ENCODE data around the gene PHACTR1.

DNA sequence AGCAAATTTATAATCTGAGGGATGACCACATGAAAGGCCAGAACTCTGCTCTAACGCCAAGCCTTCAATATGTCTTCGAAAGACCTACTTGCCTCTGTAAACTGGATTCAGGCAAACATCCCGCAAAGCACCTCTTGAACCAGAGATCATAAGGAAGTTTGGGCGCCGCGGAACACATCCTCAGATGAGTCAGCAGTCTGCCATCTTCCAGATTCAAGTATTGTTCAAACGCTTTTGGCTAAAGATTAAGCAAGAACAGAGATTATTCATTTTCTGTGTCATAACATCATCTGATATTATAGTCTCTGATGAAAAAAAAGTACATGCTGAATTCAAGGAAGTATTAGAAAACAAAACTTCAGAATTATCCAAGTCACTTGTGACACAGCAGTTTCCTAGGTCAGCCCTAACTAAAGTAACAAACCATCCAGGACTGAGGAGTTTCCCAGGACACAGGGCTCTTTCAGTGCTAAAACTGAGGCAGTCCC, 591.0 kb downstream of the PHACTR1 start:
- TF ChIP-seq, protein P1, sequence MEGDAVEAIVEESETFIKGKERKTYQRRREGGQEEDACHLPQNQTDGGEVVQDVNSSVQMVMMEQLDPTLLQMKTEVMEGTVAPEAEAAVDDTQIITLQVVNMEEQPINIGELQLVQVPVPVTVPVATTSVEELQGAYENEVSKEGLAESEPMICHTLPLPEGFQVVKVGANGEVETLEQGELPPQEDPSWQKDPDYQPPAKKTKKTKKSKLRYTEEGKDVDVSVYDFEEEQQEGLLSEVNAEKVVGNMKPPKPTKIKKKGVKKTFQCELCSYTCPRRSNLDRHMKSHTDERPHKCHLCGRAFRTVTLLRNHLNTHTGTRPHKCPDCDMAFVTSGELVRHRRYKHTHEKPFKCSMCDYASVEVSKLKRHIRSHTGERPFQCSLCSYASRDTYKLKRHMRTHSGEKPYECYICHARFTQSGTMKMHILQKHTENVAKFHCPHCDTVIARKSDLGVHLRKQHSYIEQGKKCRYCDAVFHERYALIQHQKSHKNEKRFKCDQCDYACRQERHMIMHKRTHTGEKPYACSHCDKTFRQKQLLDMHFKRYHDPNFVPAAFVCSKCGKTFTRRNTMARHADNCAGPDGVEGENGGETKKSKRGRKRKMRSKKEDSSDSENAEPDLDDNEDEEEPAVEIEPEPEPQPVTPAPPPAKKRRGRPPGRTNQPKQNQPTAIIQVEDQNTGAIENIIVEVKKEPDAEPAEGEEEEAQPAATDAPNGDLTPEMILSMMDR (IDR thresholded peaks at IDR 0.05), result no peak
- no peak for TF ChIP-seq TP53 (CRISPR knock-in tag; IDR thresholded peaks at IDR 0.05)
- no peak for TF ChIP-seq MLX (CRISPR knock-in tag; IDR thresholded peaks at IDR 0.05)
- no peak for TF ChIP-seq ATF2 (CRISPR knock-in tag; IDR thresholded peaks at IDR 0.05; ENCODE audit: borderline replicate concordance, low read depth)
- TF ChIP-seq, protein P2, sequence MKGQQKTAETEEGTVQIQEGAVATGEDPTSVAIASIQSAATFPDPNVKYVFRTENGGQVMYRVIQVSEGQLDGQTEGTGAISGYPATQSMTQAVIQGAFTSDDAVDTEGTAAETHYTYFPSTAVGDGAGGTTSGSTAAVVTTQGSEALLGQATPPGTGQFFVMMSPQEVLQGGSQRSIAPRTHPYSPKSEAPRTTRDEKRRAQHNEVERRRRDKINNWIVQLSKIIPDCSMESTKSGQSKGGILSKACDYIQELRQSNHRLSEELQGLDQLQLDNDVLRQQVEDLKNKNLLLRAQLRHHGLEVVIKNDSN (CRISPR knock-in tag; IDR thresholded peaks at IDR 0.05), result no peak
- TF ChIP-seq, protein P3, sequence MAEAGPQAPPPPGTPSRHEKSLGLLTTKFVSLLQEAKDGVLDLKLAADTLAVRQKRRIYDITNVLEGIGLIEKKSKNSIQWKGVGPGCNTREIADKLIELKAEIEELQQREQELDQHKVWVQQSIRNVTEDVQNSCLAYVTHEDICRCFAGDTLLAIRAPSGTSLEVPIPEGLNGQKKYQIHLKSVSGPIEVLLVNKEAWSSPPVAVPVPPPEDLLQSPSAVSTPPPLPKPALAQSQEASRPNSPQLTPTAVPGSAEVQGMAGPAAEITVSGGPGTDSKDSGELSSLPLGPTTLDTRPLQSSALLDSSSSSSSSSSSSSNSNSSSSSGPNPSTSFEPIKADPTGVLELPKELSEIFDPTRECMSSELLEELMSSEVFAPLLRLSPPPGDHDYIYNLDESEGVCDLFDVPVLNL (CRISPR knock-in tag; IDR thresholded peaks at IDR 0.05; ENCODE audit: borderline replicate concordance, low read depth), result no peak
- TF ChIP-seq, protein P4, sequence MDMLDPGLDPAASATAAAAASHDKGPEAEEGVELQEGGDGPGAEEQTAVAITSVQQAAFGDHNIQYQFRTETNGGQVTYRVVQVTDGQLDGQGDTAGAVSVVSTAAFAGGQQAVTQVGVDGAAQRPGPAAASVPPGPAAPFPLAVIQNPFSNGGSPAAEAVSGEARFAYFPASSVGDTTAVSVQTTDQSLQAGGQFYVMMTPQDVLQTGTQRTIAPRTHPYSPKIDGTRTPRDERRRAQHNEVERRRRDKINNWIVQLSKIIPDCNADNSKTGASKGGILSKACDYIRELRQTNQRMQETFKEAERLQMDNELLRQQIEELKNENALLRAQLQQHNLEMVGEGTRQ (CRISPR knock-in tag; IDR thresholded peaks at IDR 0.05), result no peak
- no peak for TF ChIP-seq AFF4 (CRISPR knock-in tag; IDR thresholded peaks at IDR 0.05; ENCODE audit: borderline replicate concordance)
- TF ChIP-seq ARID4B (CRISPR knock-in tag; IDR thresholded peaks at IDR 0.05; ENCODE audit: borderline replicate concordance), result no peak
- no peak for TF ChIP-seq FOXJ3 (CRISPR knock-in tag; IDR thresholded peaks at IDR 0.05; ENCODE audit: borderline replicate concordance)
- TF ChIP-seq E2F1 (CRISPR knock-in tag; IDR thresholded peaks at IDR 0.05), result no peak
- no peak for TF ChIP-seq SP1 (CRISPR knock-in tag; conservative IDR thresholded peaks at IDR 0.05)
- TF ChIP-seq TCF7 (CRISPR knock-in tag; IDR thresholded peaks at IDR 0.05; ENCODE audit: low read depth), result no peak

Data from WTC11 (cell line).